HG03108 (cell line): ENCODE results near the gene KIDINS220.

Source experiments
- ATAC-seq: cut with Tn5 transposase; IDR thresholded peaks from one replicate; pipeline ENCODE4 v1.9.1; 2021; ENCODE audit warnings: moderate library complexity; ENCODE audit not compliant: unreplicated experiment

The KIDINS220 gene

DNA sequence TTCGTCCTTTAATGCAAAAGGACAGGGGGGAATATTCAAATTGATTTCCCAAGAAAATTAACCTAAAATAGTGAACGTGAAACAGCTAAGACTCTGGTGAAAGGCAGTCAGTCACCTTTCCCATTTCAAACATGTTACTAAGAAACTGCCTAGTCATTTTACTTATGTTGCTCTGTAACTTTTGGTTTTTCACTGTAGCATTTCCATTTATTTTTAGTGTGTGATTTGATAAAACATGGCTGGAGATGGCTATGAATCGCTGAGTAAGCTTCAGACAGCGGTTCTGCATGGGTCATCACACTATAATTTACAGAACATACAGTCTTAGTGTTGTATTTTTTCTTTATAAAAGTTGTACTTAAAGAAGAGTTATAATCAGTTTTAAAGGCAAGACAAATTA, 16.0 kb upstream of the KIDINS220 start:
- ATAC-seq = no peak

- no peak for ATAC-seq
These were observed 14.6 kb upstream of the KIDINS220 start for GRCh38 chr2:8851811-8852560.

DNA sequence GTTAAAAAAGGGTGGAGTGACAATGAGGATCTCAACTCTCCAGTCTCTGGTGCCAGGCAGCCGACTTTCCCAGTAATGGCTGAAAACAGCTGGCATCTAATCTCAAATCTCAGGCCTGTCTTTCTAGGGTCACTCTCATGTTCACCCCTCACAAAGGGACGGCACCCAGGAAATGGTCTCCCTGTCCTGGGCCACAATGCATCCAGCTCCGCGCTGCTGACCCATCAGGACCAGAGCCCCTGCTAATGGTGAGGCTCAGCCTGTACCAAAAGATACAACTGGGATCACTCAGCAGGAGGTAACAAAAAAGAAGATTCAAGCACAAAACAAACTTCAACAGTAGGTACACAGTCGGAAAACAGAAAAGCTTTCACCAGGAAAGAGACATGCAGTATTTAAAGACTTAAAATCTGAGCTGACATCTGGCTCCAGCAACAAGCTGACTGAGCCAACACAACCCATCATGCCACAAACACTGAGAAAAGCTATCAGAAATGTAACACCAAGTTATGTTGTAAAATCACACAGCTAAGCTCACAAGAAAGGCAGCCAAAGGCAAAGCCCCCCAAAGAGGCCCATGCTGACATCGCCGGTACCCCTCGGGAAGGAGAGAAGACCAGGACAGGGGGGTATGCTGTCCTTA, 13.6 kb upstream of the KIDINS220 start:
- ATAC-seq = no peak

DNA sequence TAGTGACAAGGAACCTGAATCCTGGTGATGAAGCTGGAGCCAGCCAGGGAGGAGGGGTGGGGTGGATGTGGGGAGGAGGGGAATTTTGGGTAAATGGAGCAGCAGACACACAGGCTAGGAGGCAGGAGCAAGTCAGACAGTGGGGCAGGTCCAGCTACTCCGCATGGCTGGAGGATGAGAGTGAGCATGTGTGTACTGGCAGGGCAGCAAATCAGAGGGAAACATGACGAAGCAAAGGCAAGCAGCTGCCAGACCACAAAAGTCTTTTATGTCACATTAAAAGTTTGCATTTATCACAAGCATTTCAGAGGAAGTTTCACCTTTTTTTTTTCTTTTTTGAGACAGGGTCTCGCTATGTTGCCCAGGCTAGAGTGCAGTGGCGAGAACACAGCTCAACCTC, 11.9 kb upstream of the KIDINS220 start:
- no peak for ATAC-seq

- no peak for ATAC-seq
These were observed 11.1 kb upstream of the KIDINS220 start for GRCh38 chr2:8848328-8849100.

- ATAC-seq = no peak
These were observed 10.0 kb upstream of the KIDINS220 start for GRCh38 chr2:8847400-8847799.

DNA sequence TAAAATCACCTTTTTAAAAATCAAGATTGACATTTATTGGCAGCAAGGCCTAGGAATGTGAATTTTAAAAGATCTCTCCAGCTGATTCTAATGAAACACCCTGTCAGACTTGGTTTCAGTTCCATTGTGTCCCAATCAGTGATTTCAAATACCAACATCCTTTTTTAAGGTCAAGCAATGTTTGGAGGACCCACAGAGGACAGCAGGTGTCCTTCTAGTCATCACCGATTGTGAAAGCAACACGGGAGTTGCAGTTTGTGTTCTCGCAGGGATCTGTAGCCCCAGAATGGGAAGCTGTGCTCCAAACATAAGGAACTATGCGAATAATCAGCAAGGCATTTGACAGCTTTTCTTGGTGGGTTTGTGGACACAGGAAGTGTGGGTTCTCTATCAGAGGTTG, 4.5 kb upstream of the KIDINS220 start:
- no peak for ATAC-seq

DNA sequence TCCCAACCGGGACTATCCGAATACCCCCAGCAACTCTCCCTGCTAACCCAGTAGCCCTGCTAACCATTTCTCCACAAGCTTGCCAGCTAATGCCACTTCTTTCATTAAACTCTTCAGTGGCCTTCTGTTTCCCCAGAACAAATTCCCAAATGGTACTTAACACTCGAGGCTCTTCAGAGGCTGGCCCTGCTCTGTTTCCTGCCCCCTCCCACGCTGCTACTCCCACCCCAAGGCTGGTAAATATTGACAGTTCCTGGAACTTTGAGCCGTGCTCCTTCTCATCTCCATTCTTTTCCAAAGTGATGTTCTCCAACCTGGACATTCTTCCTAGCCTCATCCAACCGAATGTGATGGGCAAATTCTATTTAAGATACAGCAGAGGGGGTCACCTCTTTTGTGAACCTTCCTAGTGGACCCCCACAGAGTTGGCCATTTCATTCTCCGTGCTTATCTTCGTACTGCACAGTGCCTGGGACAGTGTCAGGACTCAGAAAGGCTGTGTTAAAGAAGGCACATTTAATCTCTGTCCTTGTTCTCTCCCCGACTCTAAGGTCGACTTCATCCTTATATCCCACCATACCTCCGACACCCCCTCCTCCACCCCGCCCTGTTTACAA, 3.2 kb upstream of the KIDINS220 start:
- no peak for ATAC-seq

DNA sequence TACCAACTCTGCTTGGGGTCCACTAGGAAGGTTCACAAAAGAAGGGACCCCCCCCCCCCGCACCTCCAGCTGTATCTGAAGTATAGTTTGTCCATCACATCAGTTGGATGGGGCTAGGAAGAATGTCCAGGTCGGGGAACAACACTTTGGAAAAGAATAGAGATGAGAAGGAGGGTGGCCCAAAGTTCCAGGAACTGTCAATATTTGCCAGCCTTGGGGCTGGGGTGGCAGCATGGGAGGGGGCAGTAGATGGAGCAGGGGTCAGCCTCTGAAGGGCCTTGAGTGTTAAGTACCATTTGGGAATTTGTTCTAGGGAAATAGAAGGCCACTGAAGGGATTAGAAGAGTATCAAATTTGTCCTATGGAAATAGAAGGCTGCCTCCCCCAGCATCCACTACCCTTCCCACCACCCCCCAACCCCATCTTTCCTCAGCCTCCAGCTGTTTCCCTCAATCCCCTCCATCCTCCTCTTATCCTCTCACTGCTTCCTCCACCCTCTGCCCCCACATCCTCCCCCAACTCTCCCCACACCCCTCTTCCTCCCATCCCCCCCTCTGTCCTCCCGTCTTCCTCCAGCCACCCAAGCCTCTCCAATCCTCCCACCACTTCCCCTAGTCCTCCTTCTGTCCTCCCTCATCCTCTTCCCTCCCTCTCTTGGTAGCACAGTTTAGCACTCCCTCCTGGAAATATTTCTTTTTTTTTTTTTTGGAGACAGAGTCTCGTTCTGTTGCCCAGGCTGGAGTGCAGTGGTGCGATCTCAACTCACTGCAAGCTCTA, 2.0 kb upstream of the KIDINS220 start:
- no peak for ATAC-seq

- no peak for ATAC-seq
These were observed 355 bp upstream of the KIDINS220 start for GRCh38 chr2:8837795-8838140.

DNA sequence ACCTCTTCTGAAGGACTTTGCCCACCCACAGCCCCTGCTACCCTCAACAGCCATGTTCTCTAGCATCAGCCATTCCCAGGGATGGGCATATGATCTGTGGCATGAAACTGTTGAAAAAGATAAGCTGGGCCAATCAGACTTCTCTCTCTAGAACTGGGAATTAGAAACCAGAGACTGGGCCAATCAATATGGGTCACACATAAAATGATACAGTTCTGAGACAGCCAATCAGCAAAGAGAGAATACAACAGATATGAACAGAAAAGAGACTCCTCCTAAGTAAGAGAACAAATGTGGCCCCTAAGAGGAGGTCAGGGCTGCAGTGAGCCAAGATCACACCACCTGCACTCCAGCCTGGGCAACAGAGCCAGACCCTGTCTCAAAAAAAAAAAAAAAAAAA, 2.1 kb downstream of the KIDINS220 start:
- no peak for ATAC-seq

- no peak for ATAC-seq
These were observed 3.6 kb downstream of the KIDINS220 start for GRCh38 chr2:8833853-8834252.

GRCh38 chr2:8831516-8831915, 5.9 kb downstream of the KIDINS220 start:
- no peak for ATAC-seq

GRCh38 chr2:8827729-8828128, 9.7 kb downstream of the KIDINS220 start:
- ATAC-seq = no peak

DNA sequence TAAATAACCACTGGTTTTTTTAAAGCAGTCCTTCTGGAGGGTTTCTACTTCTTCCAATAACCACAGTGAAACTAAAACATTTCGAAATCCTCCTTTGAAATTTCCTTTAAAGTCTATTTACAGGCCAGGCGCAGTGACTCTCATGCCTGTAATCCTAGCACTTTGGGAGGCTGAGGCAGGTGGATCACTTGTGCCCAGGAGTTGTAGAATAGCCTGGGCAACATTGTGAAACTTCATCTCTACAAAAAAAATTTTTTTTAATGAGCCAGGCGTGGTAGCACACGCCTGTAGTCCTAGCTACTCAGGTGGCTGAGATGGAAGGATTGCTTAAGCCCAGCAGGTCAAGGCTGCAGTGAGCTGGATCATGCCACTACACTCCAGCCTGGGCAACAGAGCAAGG, 15.2 kb downstream of the KIDINS220 start:
- ATAC-seq = no peak

DNA sequence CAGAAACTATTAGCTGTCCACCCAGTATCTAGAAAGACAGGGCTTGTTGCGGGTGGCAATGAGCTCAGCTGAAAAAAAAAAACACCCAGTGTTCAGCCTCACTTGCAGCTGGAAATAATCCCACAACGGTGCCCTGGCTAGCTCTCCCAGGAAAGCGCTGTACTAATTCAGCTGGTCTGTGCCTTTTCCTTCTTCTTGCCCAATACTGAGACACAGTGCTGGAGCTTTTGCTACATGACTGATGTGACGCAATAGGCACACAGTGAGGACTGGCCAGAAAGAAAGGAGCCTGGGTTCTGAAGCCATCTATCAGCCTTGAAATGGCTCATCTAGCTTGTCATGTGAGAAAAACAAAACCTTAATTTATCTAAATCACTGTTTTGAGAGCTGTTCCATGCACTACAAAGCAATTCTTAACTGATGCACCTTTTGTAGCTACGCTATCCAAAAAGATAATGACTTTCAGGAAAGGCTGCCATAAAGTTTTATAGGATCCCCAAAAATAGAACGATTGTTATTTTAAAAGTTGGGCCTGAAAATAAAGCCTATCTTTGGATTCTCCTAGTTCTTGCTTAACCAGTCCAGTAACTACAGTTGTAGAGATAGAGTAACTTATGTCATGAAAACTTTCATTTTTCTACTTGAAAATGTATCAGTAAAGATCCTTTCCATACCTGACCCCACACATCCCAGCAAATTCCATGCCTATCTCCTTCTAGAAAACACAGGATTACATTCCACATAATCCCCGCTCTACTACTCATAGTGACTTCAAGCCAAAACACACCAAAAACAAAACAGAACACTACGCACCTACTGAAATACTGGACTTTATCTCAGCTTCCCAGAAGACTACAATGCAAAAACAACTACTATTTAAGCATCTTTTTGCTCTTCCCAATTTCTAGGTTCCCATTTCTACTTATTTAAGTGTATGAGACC, 15.9 kb downstream of the KIDINS220 start:
- ATAC-seq = no peak

- ATAC-seq = no peak
These were observed 17.5 kb downstream of the KIDINS220 start for GRCh38 chr2:8819948-8820347.

- ATAC-seq = no peak
These were observed 18.2 kb downstream of the KIDINS220 start for GRCh38 chr2:8819194-8819593.

GRCh38 chr2:8817221-8817620, 20.2 kb downstream of the KIDINS220 start:
- ATAC-seq = no peak
